OCI-LY1 (cell line): ENCODE data around the gene SEMA4C.

ENCODE experiments used
- H2AFZ ChIP-seq: fragments of 200-600 bp; sonication (generic), shearing (Covaris generic); 2 replicates; pipeline ENCODE4 v1.6.0; 2014; ENCODE audit warnings: antibody characterized with exemption, mild to moderate bottlenecking, low read length
- H3F3A ChIP-seq: fragments of 200-600 bp; sonication (generic), shearing (Covaris generic); 2 replicates; pipeline ENCODE4 v1.6.0; 2014; ENCODE audit warnings: mild to moderate bottlenecking, antibody characterized with exemption, low read length, moderate library complexity; ENCODE audit not compliant: insufficient read depth
- H3K27ac ChIP-seq: fragments of 200-600 bp; sonication (generic); 2 replicates; pipeline ENCODE4 v1.5.1; 2014; ENCODE audit warnings: low read length, mixed run types, mild to moderate bottlenecking, low read depth; ENCODE audit not compliant: poor library complexity, severe bottlenecking
- H3K27me3 ChIP-seq: fragments of 200-600 bp; sonication (generic); 2 replicates; pipeline ENCODE4 v1.6.0; 2014; ENCODE audit warnings: antibody characterized with exemption, mild to moderate bottlenecking, low read length, moderate library complexity; ENCODE audit not compliant: insufficient read depth
- H3K36me3 ChIP-seq: fragments of 200-600 bp; sonication (generic); 2 replicates; pipeline ENCODE4 v1.6.1; 2014; ENCODE audit warnings: mild to moderate bottlenecking, antibody characterized with exemption, low read length, moderate library complexity, mixed read lengths; ENCODE audit not compliant: insufficient read depth
- H3K4me1 ChIP-seq: fragments of 200-600 bp; sonication (generic); 2 replicates; pipeline ENCODE4 v1.5.1; 2014; ENCODE audit warnings: mild to moderate bottlenecking, low read length, moderate library complexity; ENCODE audit not compliant: insufficient read depth, severe bottlenecking
- H3K4me2 ChIP-seq: fragments of 200-600 bp; sonication (generic), shearing (Covaris generic); 2 replicates; pipeline ENCODE4 v1.6.1; 2014; ENCODE audit warnings: low read length
- H3K4me3 ChIP-seq: fragments of 200-600 bp; sonication (generic); 2 replicates; pipeline ENCODE4 v1.5.1; 2014; ENCODE audit warnings: low read length, low read depth, mild to moderate bottlenecking, mixed read lengths; ENCODE audit not compliant: poor library complexity, severe bottlenecking
- H3K79me2 ChIP-seq: fragments of 200-600 bp; shearing (Covaris generic); 2 replicates; pipeline ENCODE4 v1.6.1; 2016; ENCODE audit warnings: mixed run types, low read length, mixed read lengths; ENCODE audit not compliant: insufficient read depth
- H3K9ac ChIP-seq: fragments of 200-600 bp; sonication (generic), shearing (Covaris generic); 2 replicates; pipeline ENCODE4 v1.6.1; 2014; ENCODE audit warnings: mild to moderate bottlenecking, low read length, mixed read lengths
- H3K9me2 ChIP-seq: fragments of 200-600 bp; sonication (generic), shearing (Covaris generic); 2 replicates; pipeline ENCODE4 v1.6.1; 2014; ENCODE audit warnings: low read depth, mild to moderate bottlenecking, low read length, mixed read lengths
- H3K9me3 ChIP-seq: fragments of 200-600 bp; shearing (Covaris generic); 2 replicates; pipeline ENCODE4 v1.6.1; 2014; ENCODE audit warnings: low read length, mixed read lengths
- H4K20me1 ChIP-seq: fragments of 200-600 bp; sonication (generic), shearing (Covaris generic); 2 replicates; pipeline ENCODE4 v1.6.0; 2016; ENCODE audit warnings: mild to moderate bottlenecking, low read length; ENCODE audit not compliant: insufficient read depth
- EZH2 ChIP-seq: fragments of 200-600 bp; sonication (generic), shearing (Covaris generic); IDR thresholded peaks from 2 replicates; pipeline ENCODE4 v1.8.0; 2017; ENCODE audit warnings: borderline replicate concordance, mixed run types, mild to moderate bottlenecking, antibody characterized with exemption, low read length, moderate library complexity, mixed read lengths
- TF ChIP-seq, protein P1 (sequence below): fragments of 200-600 bp; sonication (generic), shearing (Covaris generic); IDR thresholded peaks from 2 replicates; pipeline ENCODE4 v1.5.1; 2017; ENCODE audit warnings: mild to moderate bottlenecking, antibody characterized with exemption, low read length, moderate library complexity, mixed read lengths

The SEMA4C gene

DNA sequence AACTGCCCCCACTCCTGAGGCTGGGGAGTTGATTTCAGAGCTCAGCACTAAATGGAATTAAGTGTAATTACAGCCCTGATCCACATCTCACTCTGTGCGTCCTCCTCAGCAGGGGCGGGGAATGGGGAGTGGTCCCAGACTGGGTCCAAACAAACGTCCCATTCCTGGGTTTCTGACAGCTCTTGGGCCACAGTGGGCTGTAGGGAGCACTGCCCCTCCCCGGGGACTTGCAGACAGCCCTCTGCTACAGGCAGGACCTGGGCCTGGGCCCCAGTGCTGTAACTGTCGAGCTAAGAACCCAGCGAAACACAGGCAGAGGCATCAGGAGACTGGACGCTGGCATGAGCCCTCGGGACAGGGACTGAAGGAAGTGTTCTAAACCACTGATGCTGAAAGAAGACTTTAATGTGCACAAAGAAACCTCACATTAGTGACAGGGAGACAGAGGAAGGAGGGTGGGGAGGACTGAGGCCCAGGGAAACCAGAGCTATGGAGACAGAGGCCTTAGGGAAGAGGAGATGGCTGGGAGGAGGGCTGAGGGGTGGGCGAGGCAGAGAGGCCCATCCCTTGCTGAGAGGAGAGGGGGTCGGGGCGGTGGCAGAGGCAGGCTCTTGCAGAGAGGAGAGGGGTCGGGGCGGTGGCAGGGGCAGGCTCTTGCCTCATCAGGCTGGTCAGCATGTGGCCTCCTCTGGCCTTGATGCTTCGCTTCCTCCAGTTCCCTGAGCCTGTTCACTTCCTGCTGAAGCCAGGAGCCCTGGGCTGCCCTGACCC is 5.8 kb upstream of the SEMA4C start:
- no peak for TF ChIP-seq EZH2
- TF ChIP-seq, protein P1, sequence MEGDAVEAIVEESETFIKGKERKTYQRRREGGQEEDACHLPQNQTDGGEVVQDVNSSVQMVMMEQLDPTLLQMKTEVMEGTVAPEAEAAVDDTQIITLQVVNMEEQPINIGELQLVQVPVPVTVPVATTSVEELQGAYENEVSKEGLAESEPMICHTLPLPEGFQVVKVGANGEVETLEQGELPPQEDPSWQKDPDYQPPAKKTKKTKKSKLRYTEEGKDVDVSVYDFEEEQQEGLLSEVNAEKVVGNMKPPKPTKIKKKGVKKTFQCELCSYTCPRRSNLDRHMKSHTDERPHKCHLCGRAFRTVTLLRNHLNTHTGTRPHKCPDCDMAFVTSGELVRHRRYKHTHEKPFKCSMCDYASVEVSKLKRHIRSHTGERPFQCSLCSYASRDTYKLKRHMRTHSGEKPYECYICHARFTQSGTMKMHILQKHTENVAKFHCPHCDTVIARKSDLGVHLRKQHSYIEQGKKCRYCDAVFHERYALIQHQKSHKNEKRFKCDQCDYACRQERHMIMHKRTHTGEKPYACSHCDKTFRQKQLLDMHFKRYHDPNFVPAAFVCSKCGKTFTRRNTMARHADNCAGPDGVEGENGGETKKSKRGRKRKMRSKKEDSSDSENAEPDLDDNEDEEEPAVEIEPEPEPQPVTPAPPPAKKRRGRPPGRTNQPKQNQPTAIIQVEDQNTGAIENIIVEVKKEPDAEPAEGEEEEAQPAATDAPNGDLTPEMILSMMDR = no peak
- H3K4me2 ChIP-seq = no peak overlapping the region
- H3K79me2 ChIP-seq = no peaks in the 10 kb centered on the region
- H2AFZ ChIP-seq = no peak overlapping the region
- H3K9ac ChIP-seq = no peak overlapping the region
- no peaks in the 10 kb centered on the region for H3K9me3 ChIP-seq
- no peaks in the 10 kb centered on the region for H3F3A ChIP-seq
- H3K9me2 ChIP-seq = no peaks in the 10 kb centered on the region
- H3K4me1 ChIP-seq = peaks cover 5% of the 10 kb centered on the region
- peaks cover 19% of the 10 kb centered on the region for H3K27me3 ChIP-seq
- no peak overlapping the region for H3K27ac ChIP-seq
- no peak overlapping the region for H3K4me3 ChIP-seq
- H4K20me1 ChIP-seq = no peaks in the 10 kb centered on the region
- H3K36me3 ChIP-seq = no peaks in the 10 kb centered on the region

GRCh38 chr2:96874198-96874831 is 4.4 kb upstream of the SEMA4C start:
- no peaks in the 10 kb centered on the region for H4K20me1 ChIP-seq
- no peak overlapping the region for H3K4me2 ChIP-seq
- no peaks in the 10 kb centered on the region for H3K36me3 ChIP-seq
- H3K27ac ChIP-seq = no peak overlapping the region
- H3K27me3 ChIP-seq = peaks cover 19% of the 10 kb centered on the region
- H3F3A ChIP-seq = no peaks in the 10 kb centered on the region
- TF ChIP-seq, protein P1 = no peak
- TF ChIP-seq EZH2 = no peak
- H3K79me2 ChIP-seq = no peaks in the 10 kb centered on the region
- peaks cover 5% of the 10 kb centered on the region for H3K4me1 ChIP-seq
- no peak overlapping the region for H3K9ac ChIP-seq
- H2AFZ ChIP-seq = no peak overlapping the region
- H3K9me2 ChIP-seq = no peaks in the 10 kb centered on the region
- no peak overlapping the region for H3K4me3 ChIP-seq
- H3K9me3 ChIP-seq = no peaks in the 10 kb centered on the region

- H3K4me2 ChIP-seq = no peak overlapping the region
- no peak overlapping the region for H2AFZ ChIP-seq
- no peak overlapping the region for H3K9ac ChIP-seq
- H3K9me3 ChIP-seq = no peaks in the 10 kb centered on the region
- peaks cover 17% of the 10 kb centered on the region for H3K27me3 ChIP-seq
- H3K4me1 ChIP-seq = peaks cover 10% of the 10 kb centered on the region
- no peak for TF ChIP-seq EZH2
- TF ChIP-seq, protein P1 = no peak
- H3K36me3 ChIP-seq = no peaks in the 10 kb centered on the region
- H3K9me2 ChIP-seq = no peaks in the 10 kb centered on the region
- no peaks in the 10 kb centered on the region for H3K79me2 ChIP-seq
- no peak overlapping the region for H3K27ac ChIP-seq
- H3F3A ChIP-seq = no peaks in the 10 kb centered on the region
- H3K4me3 ChIP-seq = no peak overlapping the region
- H4K20me1 ChIP-seq = no peaks in the 10 kb centered on the region
These were observed 3.8 kb upstream of the SEMA4C start for GRCh38 chr2:96873651-96874096.
